HG03342 (cell line): ENCODE data around the gene SAXO1.
"Not testable (repeated sequence)": the region's sequence is repeated elsewhere in the genome, so short reads cannot be mapped to it uniquely, and the experiment has no call there.

Experiments
- ATAC-seq: cut with Tn5 transposase; IDR thresholded peaks from one replicate; pipeline ENCODE4 v1.9.1; 2021; ENCODE audit warnings: mild to moderate bottlenecking, moderate library complexity; ENCODE audit not compliant: unreplicated experiment

Gene SAXO1

GRCh38 chr9:19033015-19033414 is at the start of gene SAXO1:
SAXO1 (minus strand) TSS chr9:19033209; CDS start chr9:19032908, 301 bp downstream.
- ATAC-seq = no peak

- no peak for ATAC-seq
These were observed 41.8 kb upstream of the SAXO1 start for GRCh38 chr9:19074836-19075235.

GRCh38 chr9:19074229-19074628 is 41.2 kb upstream of the SAXO1 start:
- ATAC-seq = no peak

- ATAC-seq = no peak
These were observed 24.0 kb upstream of the SAXO1 start for GRCh38 chr9:19057033-19057432.

- no peak for ATAC-seq
These were observed 17.9 kb upstream of the SAXO1 start for GRCh38 chr9:19050637-19051591.

- ATAC-seq = no peak
These were observed 17.1 kb upstream of the SAXO1 start for GRCh38 chr9:19049917-19050636.

GRCh38 chr9:19048966-19049916 is 16.2 kb upstream of the SAXO1 start, which contains the start of gene RRAGA:
RRAGA (plus strand) TSS chr9:19049427; CDS start chr9:19049660, 233 bp downstream.
- ATAC-seq = peak; percentile 89

GRCh38 chr9:19036611-19037010 is 3.6 kb upstream of the SAXO1 start:
- ATAC-seq = no peak

GRCh38 chr9:19032406-19032805 is 603 bp downstream of the SAXO1 start:
- no peak for ATAC-seq

- ATAC-seq = no peak
These were observed 2.1 kb downstream of the SAXO1 start for GRCh38 chr9:19030899-19031298.

GRCh38 chr9:19028835-19029451 is 4.1 kb downstream of the SAXO1 start:
- peak; percentile 69 for ATAC-seq

- no peak for ATAC-seq
These were observed 5.2 kb downstream of the SAXO1 start for GRCh38 chr9:19027825-19028224.

- no peak for ATAC-seq
These were observed 6.6 kb downstream of the SAXO1 start for GRCh38 chr9:19026375-19026774.

GRCh38 chr9:19023078-19023477 is 9.9 kb downstream of the SAXO1 start:
- ATAC-seq = no peak

GRCh38 chr9:19022206-19022605 is 10.8 kb downstream of the SAXO1 start:
- peak; percentile 55 for ATAC-seq

GRCh38 chr9:19021649-19022048 is 11.4 kb downstream of the SAXO1 start:
- not testable (repeated sequence) for ATAC-seq

GRCh38 chr9:19020886-19021455 is 12.0 kb downstream of the SAXO1 start:
- no peak for ATAC-seq

- no peak for ATAC-seq
These were observed 14.8 kb downstream of the SAXO1 start for GRCh38 chr9:19018201-19018600.

GRCh38 chr9:19009391-19009965 is 23.5 kb downstream of the SAXO1 start:
- no peak for ATAC-seq
